ENCODE measurements around the gene MAPK10. TPM values are rescaled to one million over a fixed set of nuclear protein-coding genes. Genes with fewer than 3 reads are reported as not detected.

Gene MAPK10
- polyA plus RNA-seq, 3 donors: 0.36 TPM; not detected in 2

DNA sequence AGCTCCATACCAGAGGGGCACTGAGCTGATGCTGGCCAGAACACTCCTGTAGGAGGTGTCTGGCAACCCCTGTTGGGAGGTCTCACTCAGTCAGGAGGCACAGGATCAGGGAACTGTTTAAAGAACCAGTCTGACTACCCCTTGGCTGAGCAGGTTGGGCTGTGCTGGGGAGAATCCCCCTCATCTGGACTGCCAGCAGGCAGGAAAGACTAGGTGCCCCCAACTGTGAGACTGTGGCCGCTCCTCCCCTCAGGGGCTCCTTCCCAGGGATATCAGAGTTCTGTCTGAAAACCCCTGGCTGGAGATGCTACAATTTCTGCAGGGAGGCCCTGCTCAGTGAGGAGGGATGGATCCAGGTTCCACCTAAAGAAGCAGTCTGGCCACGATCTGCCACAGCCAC is 245.3 kb downstream of the MAPK10 start:
- peaks cover 0 to 18% (median 9%) of the 10 kb centered on the region in 7 donors for H3K9me3 Mint-ChIP-seq
- no peak overlapping the region for H2AFZ ChIP-seq (ENCODE audit: insufficient read depth, low read depth, low read length, poor library complexity, severe bottlenecking)
- H3K4me2 ChIP-seq (replicated peaks; ENCODE audit: extremely low read depth, low read length, poor library complexity, severe bottlenecking): no peak overlapping the region
- no peaks in the 10 kb centered on the region for H3K79me2 ChIP-seq (ENCODE audit: insufficient read depth, low read length)
- H3K27ac Mint-ChIP-seq: no peak overlapping the region
- no peaks in the 10 kb centered on the region for H3K27me3 ChIP-seq (ENCODE audit: control insufficient read depth in 2 of 2, insufficient read depth in 2 of 2, low read length in 2 of 2)
- no peaks in the 10 kb centered on the region for H3K36me3 ChIP-seq (replicated peaks in 1 of 2; ENCODE audit: control insufficient read depth in 1 of 2, insufficient read depth in 2 of 2, low read length in 2 of 2)
- TF ChIP-seq, protein P1, sequence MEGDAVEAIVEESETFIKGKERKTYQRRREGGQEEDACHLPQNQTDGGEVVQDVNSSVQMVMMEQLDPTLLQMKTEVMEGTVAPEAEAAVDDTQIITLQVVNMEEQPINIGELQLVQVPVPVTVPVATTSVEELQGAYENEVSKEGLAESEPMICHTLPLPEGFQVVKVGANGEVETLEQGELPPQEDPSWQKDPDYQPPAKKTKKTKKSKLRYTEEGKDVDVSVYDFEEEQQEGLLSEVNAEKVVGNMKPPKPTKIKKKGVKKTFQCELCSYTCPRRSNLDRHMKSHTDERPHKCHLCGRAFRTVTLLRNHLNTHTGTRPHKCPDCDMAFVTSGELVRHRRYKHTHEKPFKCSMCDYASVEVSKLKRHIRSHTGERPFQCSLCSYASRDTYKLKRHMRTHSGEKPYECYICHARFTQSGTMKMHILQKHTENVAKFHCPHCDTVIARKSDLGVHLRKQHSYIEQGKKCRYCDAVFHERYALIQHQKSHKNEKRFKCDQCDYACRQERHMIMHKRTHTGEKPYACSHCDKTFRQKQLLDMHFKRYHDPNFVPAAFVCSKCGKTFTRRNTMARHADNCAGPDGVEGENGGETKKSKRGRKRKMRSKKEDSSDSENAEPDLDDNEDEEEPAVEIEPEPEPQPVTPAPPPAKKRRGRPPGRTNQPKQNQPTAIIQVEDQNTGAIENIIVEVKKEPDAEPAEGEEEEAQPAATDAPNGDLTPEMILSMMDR (IDR thresholded peaks at IDR 0.05): no peak
- no CpG with 5 or more reads among the region's 2 CpGs for WGBS (ENCODE audit: insufficient coverage)
- H3K9ac ChIP-seq (ENCODE audit: insufficient read depth, low read length, poor library complexity, severe bottlenecking): no peak overlapping the region
- H4K20me1 ChIP-seq (ENCODE audit: insufficient read depth, low read length): no peaks in the 10 kb centered on the region
- intact Hi-C loops (cut with micrococcal nuclease): no loop called here
- no peaks in the 10 kb centered on the region for H3K4me1 ChIP-seq (ENCODE audit: control insufficient read depth in 1 of 2, insufficient read depth in 2 of 2, low read length in 2 of 2)
- peaks cover 0 to 10% of the 10 kb centered on the region in 2 donors for H3K9me3 ChIP-seq (replicated peaks in 1 of 2; ENCODE audit: control insufficient read depth in 1 of 2, insufficient read depth in 1 of 2, low read length in 2 of 2)
- H3K4me3 Mint-ChIP-seq: no peak overlapping the region
- no peak overlapping the region for H3K27ac ChIP-seq (ENCODE audit: low read depth in 1 of 2, low read length in 2 of 2)
- DNase-seq: no peak
- no peak overlapping the region for H3K4me3 ChIP-seq (replicated peaks in 1 of 3; ENCODE audit: low read depth in 2 of 3, low read length in 3 of 3)
- H3K27me3 Mint-ChIP-seq (ENCODE audit: low read depth in 3 of 3): no peaks in the 10 kb centered on the region
- no peaks in the 10 kb centered on the region for H3K4me1 Mint-ChIP-seq
- no peaks in the 10 kb centered on the region for H3K36me3 Mint-ChIP-seq

DNA sequence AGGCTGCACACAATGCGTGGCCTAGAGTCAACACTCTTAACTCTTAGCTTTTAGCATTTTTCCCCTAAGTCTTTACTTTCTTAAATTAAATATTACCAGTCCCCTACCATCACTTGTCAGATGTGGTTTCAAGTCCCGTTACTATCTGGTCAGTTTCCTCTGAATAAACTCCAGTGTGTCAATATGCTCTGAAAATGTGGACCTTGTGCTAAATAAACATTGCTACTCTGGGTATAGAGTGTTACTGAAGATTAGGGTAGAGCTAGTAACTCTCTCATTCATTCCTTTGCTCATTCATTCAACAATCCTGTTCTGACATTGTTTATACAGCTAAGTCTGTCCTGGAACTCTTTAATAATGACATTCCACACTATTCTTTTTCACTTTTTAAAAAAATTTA is 251.0 kb downstream of the MAPK10 start:
- no peaks in the 10 kb centered on the region for H3K4me1 Mint-ChIP-seq
- H3K36me3 ChIP-seq (replicated peaks in 1 of 2; ENCODE audit: control insufficient read depth in 1 of 2, insufficient read depth in 2 of 2, low read length in 2 of 2): no peaks in the 10 kb centered on the region
- DNase-seq: no peak
- H3K27ac Mint-ChIP-seq: no peak overlapping the region
- no peaks in the 10 kb centered on the region for H3K4me1 ChIP-seq (ENCODE audit: control insufficient read depth in 1 of 2, insufficient read depth in 2 of 2, low read length in 2 of 2)
- no CpG with 5 or more reads among the region's 2 CpGs for WGBS (ENCODE audit: insufficient coverage)
- TF ChIP-seq, protein P1 (IDR thresholded peaks at IDR 0.05): no peak
- H3K9me3 ChIP-seq (replicated peaks in 1 of 2; ENCODE audit: control insufficient read depth in 1 of 2, insufficient read depth in 1 of 2, low read length in 2 of 2): no peaks in the 10 kb centered on the region
- H4K20me1 ChIP-seq (ENCODE audit: insufficient read depth, low read length): no peaks in the 10 kb centered on the region
- H3K27ac ChIP-seq (ENCODE audit: low read depth in 1 of 2, low read length in 2 of 2): no peak overlapping the region
- no peak overlapping the region for H3K9ac ChIP-seq (ENCODE audit: insufficient read depth, low read length, poor library complexity, severe bottlenecking)
- peaks cover 0 to 14% (median 6%) of the 10 kb centered on the region in 7 donors for H3K9me3 Mint-ChIP-seq
- no peak overlapping the region for H3K4me2 ChIP-seq (replicated peaks; ENCODE audit: extremely low read depth, low read length, poor library complexity, severe bottlenecking)
- no peak overlapping the region for H3K4me3 ChIP-seq (replicated peaks in 1 of 3; ENCODE audit: low read depth in 2 of 3, low read length in 3 of 3)
- no peak overlapping the region for H3K4me3 Mint-ChIP-seq
- no peaks in the 10 kb centered on the region for H3K79me2 ChIP-seq (ENCODE audit: insufficient read depth, low read length)
- no peaks in the 10 kb centered on the region for H3K27me3 Mint-ChIP-seq (ENCODE audit: low read depth in 3 of 3)
- no peak overlapping the region for H2AFZ ChIP-seq (ENCODE audit: insufficient read depth, low read depth, low read length, poor library complexity, severe bottlenecking)
- no peaks in the 10 kb centered on the region for H3K36me3 Mint-ChIP-seq
- intact Hi-C loops (cut with micrococcal nuclease): no loop called here
- no peaks in the 10 kb centered on the region for H3K27me3 ChIP-seq (ENCODE audit: control insufficient read depth in 2 of 2, insufficient read depth in 2 of 2, low read length in 2 of 2)
